Measurements from ENCODE around the gene OR2J3.
"Not testable (repeated sequence)": the region's sequence is repeated elsewhere in the genome, so short reads cannot be mapped to it uniquely, and the experiment has no call there.

The OR2J3 gene

GRCh38 chr6:29114964-29115363, 7.1 kb downstream of the OR2J3 start:
- not testable (repeated sequence) for H3K4me3 ChIP-seq (ENCODE audit: low read depth in 1 of 2, low read length in 2 of 2); H3K27me3 ChIP-seq (ENCODE audit: control insufficient read depth in 1 of 2, insufficient read depth in 2 of 2, low read length in 2 of 2)

DNA sequence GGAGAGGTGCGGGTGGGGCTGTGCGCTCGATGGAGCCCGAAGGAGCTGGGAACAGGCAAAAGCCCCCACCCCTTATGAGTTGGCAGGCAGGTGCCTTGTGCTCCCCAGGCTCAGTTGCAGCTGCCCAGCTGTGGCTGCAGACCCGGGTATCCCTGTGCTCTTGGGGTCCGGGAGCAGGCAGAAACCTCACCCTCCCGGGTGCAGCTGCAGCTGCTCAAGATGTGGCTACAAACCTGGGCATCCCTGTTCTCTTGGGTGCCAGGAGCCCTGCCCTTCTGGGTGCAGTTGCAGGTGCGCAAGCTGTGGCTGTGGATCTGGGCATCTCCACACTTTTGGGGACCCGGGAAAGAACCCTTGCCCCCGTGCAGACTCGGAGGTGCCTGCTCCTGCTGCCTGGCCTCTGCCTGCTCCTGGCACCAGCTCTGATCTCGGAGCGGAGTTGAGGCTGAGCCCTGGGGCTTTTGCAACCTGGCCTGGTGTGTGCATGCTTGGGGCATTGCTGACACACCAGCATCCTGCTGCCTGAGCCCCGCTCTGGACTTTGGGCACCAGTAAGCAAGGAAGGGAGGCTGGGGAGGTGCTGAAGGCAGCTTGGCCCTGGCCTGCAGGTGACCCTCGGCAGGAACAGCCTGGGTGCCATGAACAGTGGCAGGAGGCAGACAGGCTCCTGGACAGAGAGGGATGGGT, 21.6 kb downstream of the OR2J3 start:
- Histone ChIP-seq H3K9ac (ENCODE audit: low read depth in 1 of 2, low read length in 2 of 2) (no peak overlapping the region), H3K9me3 (ENCODE audit: control insufficient read depth in 1 of 2, low read length in 2 of 2) (no peaks in the 10 kb centered on the region), H3K4me1 (ENCODE audit: control insufficient read depth in 1 of 2, insufficient read depth in 2 of 2, low read length in 2 of 2) (no peaks in the 10 kb centered on the region), H3K27ac (ENCODE audit: low read depth, low read length) (no peak overlapping the region), H3K27me3 (ENCODE audit: control insufficient read depth in 1 of 2, insufficient read depth in 2 of 2, low read length in 2 of 2) (no peaks in the 10 kb centered on the region), H3K36me3 (ENCODE audit: control insufficient read depth in 1 of 2, insufficient read depth in 2 of 2, low read length in 2 of 2) (no peaks in the 10 kb centered on the region), H3K4me3 (ENCODE audit: low read depth in 1 of 2, low read length in 2 of 2) (no peak overlapping the region)

More at GRCh38 chr6:29114964-29115363, 7.1 kb downstream of the OR2J3 start:
- H3K36me3 ChIP-seq (ENCODE audit: control insufficient read depth in 1 of 2, insufficient read depth in 2 of 2, low read length in 2 of 2); H3K4me1 ChIP-seq (ENCODE audit: control insufficient read depth in 1 of 2, insufficient read depth in 2 of 2, low read length in 2 of 2); H3K27ac ChIP-seq (ENCODE audit: low read depth, low read length); H3K9ac ChIP-seq (ENCODE audit: low read depth in 1 of 2, low read length in 2 of 2); H3K9me3 ChIP-seq (ENCODE audit: control insufficient read depth in 1 of 2, low read length in 2 of 2): not testable (repeated sequence)

- no peaks in the 10 kb centered on the region for H3K4me1 ChIP-seq (ENCODE audit: control insufficient read depth in 1 of 2, insufficient read depth in 2 of 2, low read length in 2 of 2)
- no peaks in the 10 kb centered on the region for H3K9me3 ChIP-seq (ENCODE audit: control insufficient read depth in 1 of 2, low read length in 2 of 2)
- no peaks in the 10 kb centered on the region for H3K27me3 ChIP-seq (ENCODE audit: control insufficient read depth in 1 of 2, insufficient read depth in 2 of 2, low read length in 2 of 2)
- no peak overlapping the region for H3K9ac ChIP-seq (ENCODE audit: low read depth in 1 of 2, low read length in 2 of 2)
- H3K27ac ChIP-seq (ENCODE audit: low read depth, low read length) = no peak overlapping the region
- H3K4me3 ChIP-seq (ENCODE audit: low read depth in 1 of 2, low read length in 2 of 2) = no peak overlapping the region
- H3K36me3 ChIP-seq (ENCODE audit: control insufficient read depth in 1 of 2, insufficient read depth in 2 of 2, low read length in 2 of 2) = no peaks in the 10 kb centered on the region
Measured at GRCh38 chr6:29130644-29131043, 22.8 kb downstream of the OR2J3 start.

GRCh38 chr6:29131691-29132090, 23.8 kb downstream of the OR2J3 start:
- H3K9ac ChIP-seq (ENCODE audit: low read depth in 1 of 2, low read length in 2 of 2) = no peak overlapping the region
- no peaks in the 10 kb centered on the region for H3K27me3 ChIP-seq (ENCODE audit: control insufficient read depth in 1 of 2, insufficient read depth in 2 of 2, low read length in 2 of 2)
- no peak overlapping the region for H3K27ac ChIP-seq (ENCODE audit: low read depth, low read length)
- H3K4me3 ChIP-seq (ENCODE audit: low read depth in 1 of 2, low read length in 2 of 2) = no peak overlapping the region
- H3K36me3 ChIP-seq (ENCODE audit: control insufficient read depth in 1 of 2, insufficient read depth in 2 of 2, low read length in 2 of 2) = no peaks in the 10 kb centered on the region
- H3K9me3 ChIP-seq (ENCODE audit: control insufficient read depth in 1 of 2, low read length in 2 of 2) = no peaks in the 10 kb centered on the region
- no peaks in the 10 kb centered on the region for H3K4me1 ChIP-seq (ENCODE audit: control insufficient read depth in 1 of 2, insufficient read depth in 2 of 2, low read length in 2 of 2)

GRCh38 chr6:29137724-29138123, 29.9 kb downstream of the OR2J3 start:
- Histone ChIP-seq H3K9ac (ENCODE audit: low read depth in 1 of 2, low read length in 2 of 2) (no peak overlapping the region), H3K27me3 (ENCODE audit: control insufficient read depth in 1 of 2, insufficient read depth in 2 of 2, low read length in 2 of 2) (no peaks in the 10 kb centered on the region), H3K36me3 (ENCODE audit: control insufficient read depth in 1 of 2, insufficient read depth in 2 of 2, low read length in 2 of 2) (no peaks in the 10 kb centered on the region), H3K9me3 (ENCODE audit: control insufficient read depth in 1 of 2, low read length in 2 of 2) (peaks cover 0 to 3% of the 10 kb centered on the region in 2 donors), H3K4me1 (ENCODE audit: control insufficient read depth in 1 of 2, insufficient read depth in 2 of 2, low read length in 2 of 2) (no peaks in the 10 kb centered on the region), H3K27ac (ENCODE audit: low read depth, low read length) (no peak overlapping the region), H3K4me3 (ENCODE audit: low read depth in 1 of 2, low read length in 2 of 2) (no peak overlapping the region)

DNA sequence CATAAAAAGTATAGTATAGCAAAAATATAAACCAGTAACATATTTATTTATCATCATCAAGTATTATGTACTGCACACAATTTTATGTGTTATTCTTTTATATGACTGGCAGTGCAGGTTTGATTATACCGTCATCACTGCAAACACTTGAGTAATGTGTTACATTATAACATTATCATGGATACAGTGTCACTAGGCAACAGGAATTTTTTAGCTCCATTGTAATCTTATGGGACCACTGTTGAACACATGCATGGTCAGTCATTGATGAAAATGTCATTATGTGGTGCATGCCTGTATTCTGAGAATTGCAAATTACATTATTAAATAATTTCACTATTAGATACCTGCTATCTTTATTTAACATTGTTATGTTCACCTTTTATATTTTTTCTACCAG, 33.7 kb downstream of the OR2J3 start:
- H3K4me3 ChIP-seq (ENCODE audit: low read depth in 1 of 2, low read length in 2 of 2) = no peak overlapping the region
- no peaks in the 10 kb centered on the region for H3K36me3 ChIP-seq (ENCODE audit: control insufficient read depth in 1 of 2, insufficient read depth in 2 of 2, low read length in 2 of 2)
- no peak overlapping the region for H3K9ac ChIP-seq (ENCODE audit: low read depth in 1 of 2, low read length in 2 of 2)
- H3K9me3 ChIP-seq (ENCODE audit: control insufficient read depth in 1 of 2, low read length in 2 of 2) = peaks cover 3% of the 10 kb centered on the region in 2 donors
- no peak overlapping the region for H3K27ac ChIP-seq (ENCODE audit: low read depth, low read length)
- no peaks in the 10 kb centered on the region for H3K4me1 ChIP-seq (ENCODE audit: control insufficient read depth in 1 of 2, insufficient read depth in 2 of 2, low read length in 2 of 2)
- no peaks in the 10 kb centered on the region for H3K27me3 ChIP-seq (ENCODE audit: control insufficient read depth in 1 of 2, insufficient read depth in 2 of 2, low read length in 2 of 2)

DNA sequence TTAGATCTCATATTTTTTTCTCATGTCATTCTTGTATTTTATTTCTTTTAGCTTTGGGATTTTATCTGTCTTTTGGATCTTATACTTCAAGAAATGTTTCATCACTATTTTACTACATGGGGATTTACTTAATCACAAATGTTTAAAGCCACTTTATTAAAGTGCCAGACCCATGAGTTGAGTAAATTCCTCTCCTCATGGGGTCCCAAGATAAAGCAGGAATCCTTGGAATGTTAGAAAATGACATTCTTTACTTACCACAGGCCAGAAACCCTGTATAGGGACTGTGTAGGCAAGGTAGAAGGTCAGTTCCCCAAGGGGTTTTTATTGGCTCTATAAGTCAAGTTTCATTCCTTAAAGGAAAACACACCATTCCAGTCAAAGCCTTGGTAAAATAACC, 34.5 kb downstream of the OR2J3 start:
- H3K4me1 ChIP-seq (ENCODE audit: control insufficient read depth in 1 of 2, insufficient read depth in 2 of 2, low read length in 2 of 2) = no peaks in the 10 kb centered on the region
- peaks cover 3% of the 10 kb centered on the region in 2 donors for H3K9me3 ChIP-seq (ENCODE audit: control insufficient read depth in 1 of 2, low read length in 2 of 2)
- H3K9ac ChIP-seq (ENCODE audit: low read depth in 1 of 2, low read length in 2 of 2) = no peak overlapping the region
- no peaks in the 10 kb centered on the region for H3K27me3 ChIP-seq (ENCODE audit: control insufficient read depth in 1 of 2, insufficient read depth in 2 of 2, low read length in 2 of 2)
- H3K4me3 ChIP-seq (ENCODE audit: low read depth in 1 of 2, low read length in 2 of 2) = no peak overlapping the region
- no peaks in the 10 kb centered on the region for H3K36me3 ChIP-seq (ENCODE audit: control insufficient read depth in 1 of 2, insufficient read depth in 2 of 2, low read length in 2 of 2)
- H3K27ac ChIP-seq (ENCODE audit: low read depth, low read length) = no peak overlapping the region

GRCh38 chr6:29146179-29146578, 38.3 kb downstream of the OR2J3 start:
- Histone ChIP-seq H3K4me3 (ENCODE audit: low read depth in 1 of 2, low read length in 2 of 2) (no peak overlapping the region), H3K9me3 (ENCODE audit: control insufficient read depth in 1 of 2, low read length in 2 of 2) (peaks cover 3% of the 10 kb centered on the region in 2 donors), H3K4me1 (ENCODE audit: control insufficient read depth in 1 of 2, insufficient read depth in 2 of 2, low read length in 2 of 2) (no peaks in the 10 kb centered on the region)

DNA sequence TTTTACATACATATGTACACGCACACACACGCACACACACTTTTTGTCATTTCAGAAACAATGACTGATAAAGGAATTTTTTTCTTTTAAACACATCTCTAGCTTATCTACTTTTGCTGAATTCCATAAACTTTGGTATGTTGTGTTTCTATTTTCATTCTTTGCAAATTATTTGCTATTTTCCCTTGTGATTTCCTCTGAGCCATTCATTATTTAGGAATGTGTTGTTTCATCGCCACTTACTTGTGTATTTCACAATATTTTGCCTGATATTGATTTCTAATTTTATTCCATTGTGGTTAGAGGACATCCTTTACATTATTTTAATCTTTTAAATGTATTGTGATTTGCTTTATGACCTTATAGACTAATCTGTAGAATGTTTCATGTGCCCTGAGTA, 39.2 kb downstream of the OR2J3 start:
- Histone ChIP-seq H3K36me3 (ENCODE audit: control insufficient read depth in 1 of 2, insufficient read depth in 2 of 2, low read length in 2 of 2) (no peaks in the 10 kb centered on the region), H3K4me1 (ENCODE audit: control insufficient read depth in 1 of 2, insufficient read depth in 2 of 2, low read length in 2 of 2) (no peaks in the 10 kb centered on the region), H3K9ac (ENCODE audit: low read depth in 1 of 2, low read length in 2 of 2) (no peak overlapping the region), H3K9me3 (ENCODE audit: control insufficient read depth in 1 of 2, low read length in 2 of 2) (peaks cover 3% of the 10 kb centered on the region in 2 donors), H3K27ac (ENCODE audit: low read depth, low read length) (no peak overlapping the region), H3K27me3 (ENCODE audit: control insufficient read depth in 1 of 2, insufficient read depth in 2 of 2, low read length in 2 of 2) (no peaks in the 10 kb centered on the region), H3K4me3 (ENCODE audit: low read depth in 1 of 2, low read length in 2 of 2) (no peak overlapping the region)

More at GRCh38 chr6:29146179-29146578, 38.3 kb downstream of the OR2J3 start:
- Histone ChIP-seq H3K27ac (ENCODE audit: low read depth, low read length) (no peak overlapping the region), H3K27me3 (ENCODE audit: control insufficient read depth in 1 of 2, insufficient read depth in 2 of 2, low read length in 2 of 2) (no peaks in the 10 kb centered on the region), H3K9ac (ENCODE audit: low read depth in 1 of 2, low read length in 2 of 2) (no peak overlapping the region), H3K36me3 (ENCODE audit: control insufficient read depth in 1 of 2, insufficient read depth in 2 of 2, low read length in 2 of 2) (no peaks in the 10 kb centered on the region)

DNA sequence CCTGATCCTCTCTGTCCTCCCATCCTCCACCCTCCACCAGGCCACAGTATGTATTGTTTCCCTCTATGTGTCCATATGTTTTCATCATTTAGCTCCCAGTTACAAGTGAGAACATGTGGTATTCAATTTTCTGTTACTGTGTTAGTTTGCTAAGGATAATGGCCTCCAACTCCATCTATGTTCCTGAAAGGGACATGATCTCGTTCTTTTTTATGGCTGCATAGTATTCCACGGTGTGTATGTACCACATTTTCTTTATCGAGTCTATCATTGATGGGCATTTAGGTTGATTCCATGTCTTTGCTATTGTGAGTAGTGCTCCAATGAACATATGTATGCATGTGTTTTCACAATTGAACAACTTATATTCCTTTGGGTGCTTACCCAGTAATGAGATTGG, 41.6 kb downstream of the OR2J3 start:
- not testable (repeated sequence) for H3K27me3 ChIP-seq (ENCODE audit: control insufficient read depth in 1 of 2, insufficient read depth in 2 of 2, low read length in 2 of 2); H3K4me3 ChIP-seq (ENCODE audit: low read depth in 1 of 2, low read length in 2 of 2); H3K9me3 ChIP-seq (ENCODE audit: control insufficient read depth in 1 of 2, low read length in 2 of 2); H3K4me1 ChIP-seq (ENCODE audit: control insufficient read depth in 1 of 2, insufficient read depth in 2 of 2, low read length in 2 of 2); H3K9ac ChIP-seq (ENCODE audit: low read depth in 1 of 2, low read length in 2 of 2); H3K27ac ChIP-seq (ENCODE audit: low read depth, low read length); H3K36me3 ChIP-seq (ENCODE audit: control insufficient read depth in 1 of 2, insufficient read depth in 2 of 2, low read length in 2 of 2)

DNA sequence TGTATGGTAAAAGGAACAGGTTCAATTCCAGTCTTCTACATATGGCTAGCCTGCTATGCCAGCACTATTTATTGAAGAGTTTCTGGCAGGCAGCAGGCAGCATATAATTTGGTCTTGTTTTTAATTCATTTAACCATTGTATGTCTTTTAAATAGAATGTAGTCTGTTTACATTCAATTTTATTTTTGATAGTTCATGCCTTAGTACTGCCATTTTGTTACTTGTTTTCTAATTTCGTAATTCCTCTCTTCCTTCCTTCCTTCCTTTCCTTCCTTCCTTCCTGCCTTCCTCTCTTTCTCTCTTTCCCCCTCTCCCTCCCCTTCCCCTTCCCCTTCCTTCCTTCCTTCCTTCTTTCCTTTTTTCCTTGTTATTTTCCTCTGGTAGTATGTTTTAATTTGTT, 45.2 kb downstream of the OR2J3 start:
- no peaks in the 10 kb centered on the region for H3K27me3 ChIP-seq (ENCODE audit: control insufficient read depth in 1 of 2, insufficient read depth in 2 of 2, low read length in 2 of 2)
- H3K4me3 ChIP-seq (ENCODE audit: low read depth in 1 of 2, low read length in 2 of 2) = no peak overlapping the region
- H3K9me3 ChIP-seq (ENCODE audit: control insufficient read depth in 1 of 2, low read length in 2 of 2) = peaks cover 0 to 3% of the 10 kb centered on the region in 2 donors
- H3K36me3 ChIP-seq (ENCODE audit: control insufficient read depth in 1 of 2, insufficient read depth in 2 of 2, low read length in 2 of 2) = no peaks in the 10 kb centered on the region
- no peak overlapping the region for H3K27ac ChIP-seq (ENCODE audit: low read depth, low read length)
- no peaks in the 10 kb centered on the region for H3K4me1 ChIP-seq (ENCODE audit: control insufficient read depth in 1 of 2, insufficient read depth in 2 of 2, low read length in 2 of 2)
- H3K9ac ChIP-seq (ENCODE audit: low read depth in 1 of 2, low read length in 2 of 2) = no peak overlapping the region

Data from duodenal mucosa (tissue), 2 donors.